HG02973 (cell line): Measurements from ENCODE around the gene CEMIP2.

Experiments used
- ATAC-seq: cut with Tn5 transposase; IDR thresholded peaks from one replicate; pipeline ENCODE4 v1.9.1; 2021; ENCODE audit warnings: moderate library complexity; ENCODE audit not compliant: unreplicated experiment

The CEMIP2 gene

DNA sequence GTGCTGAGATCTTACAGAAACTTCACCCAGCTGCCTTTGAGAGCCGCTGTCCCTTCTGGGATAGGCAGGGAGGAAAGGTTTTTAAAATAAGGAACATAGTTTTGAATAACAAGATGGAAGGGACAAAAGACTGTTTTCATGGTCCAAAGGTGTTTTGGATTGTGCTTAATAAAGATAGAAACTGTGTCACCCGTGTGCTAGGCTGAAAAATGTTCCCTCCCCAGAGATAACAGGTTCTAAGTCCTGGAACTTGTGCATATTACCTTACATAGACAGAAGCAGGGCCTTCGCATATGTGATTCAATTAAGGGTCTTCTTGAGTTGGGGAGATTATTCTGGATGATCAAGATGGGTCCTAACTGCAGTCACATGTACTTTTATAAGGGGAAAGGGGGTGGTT lies 1.9 kb upstream of the CEMIP2 start:
- no peak for ATAC-seq

DNA sequence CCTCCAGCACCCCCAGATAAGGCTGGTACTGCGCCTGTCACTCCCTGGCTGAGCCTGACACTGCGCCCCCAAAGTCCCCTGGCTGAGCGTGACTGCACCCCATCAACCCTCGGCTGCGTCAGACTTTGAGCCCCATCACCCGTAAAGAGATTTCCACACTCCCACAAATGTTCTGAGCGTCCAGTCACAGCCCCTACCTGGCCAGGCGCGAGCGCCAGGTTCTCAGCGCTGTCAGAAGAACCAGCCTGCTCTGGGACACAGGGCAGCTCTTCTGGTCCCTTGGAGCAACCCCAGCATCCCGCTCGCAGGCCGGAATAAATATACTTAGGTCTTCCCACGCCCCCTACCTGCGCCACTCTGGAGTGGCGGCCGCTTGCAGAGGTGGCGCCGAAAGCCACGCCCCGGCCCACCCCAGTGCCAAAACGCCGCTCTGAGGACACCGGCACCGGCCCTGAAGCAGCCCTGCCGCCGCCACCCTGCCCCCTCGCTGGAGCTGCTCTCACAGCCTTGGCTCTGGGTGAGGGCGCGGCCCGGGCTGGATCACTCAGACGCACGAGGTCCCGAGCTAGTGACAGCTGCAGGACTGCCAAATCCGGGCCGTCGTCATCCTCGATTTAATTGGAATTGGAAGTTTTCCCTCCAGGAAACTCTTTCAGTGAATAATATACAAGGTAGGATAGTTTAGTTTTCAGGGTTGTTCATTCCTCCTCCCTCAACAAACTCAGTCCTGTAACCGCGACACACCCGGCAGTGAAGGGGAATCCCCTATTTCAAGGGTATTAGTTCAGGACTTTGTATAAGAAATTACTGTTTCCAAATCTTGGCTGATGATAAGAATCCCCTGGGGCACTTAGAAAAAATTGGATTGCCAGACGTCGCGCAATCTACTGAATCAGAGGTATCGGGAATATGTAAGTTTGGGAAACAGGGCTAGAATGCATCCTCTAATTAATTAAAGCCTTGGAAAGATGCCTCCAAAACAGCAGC lies 1.2 kb upstream of the CEMIP2 start:
- ATAC-seq = peak; percentile 30

- ATAC-seq = no peak
Measured at GRCh38 chr9:71767776-71768321, 464 bp downstream of the CEMIP2 start.

GRCh38 chr9:71767163-71767775 lies 1.0 kb downstream of the CEMIP2 start:
- ATAC-seq = no peak

DNA sequence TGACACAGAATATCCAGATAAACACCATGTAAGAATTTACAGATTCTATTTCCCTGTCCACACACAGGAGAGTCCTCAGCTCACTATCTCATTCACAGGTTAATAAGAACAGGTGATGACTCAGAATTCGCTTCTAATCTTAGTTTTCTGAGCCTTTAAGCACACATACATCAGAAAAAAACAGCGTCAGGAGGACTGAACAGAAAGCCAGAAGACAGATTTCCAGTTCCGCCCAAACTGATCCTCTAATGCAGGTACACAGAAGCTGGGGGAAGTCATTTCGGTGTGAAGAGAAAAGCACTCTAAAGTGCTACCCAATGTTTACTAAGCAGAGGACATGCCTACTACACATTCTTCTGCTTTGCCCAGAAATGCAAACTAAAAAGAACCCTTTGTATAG lies 1.6 kb downstream of the CEMIP2 start:
- ATAC-seq = no peak

- no peak for ATAC-seq
Measured at GRCh38 chr9:71765693-71766092, 2.6 kb downstream of the CEMIP2 start.

DNA sequence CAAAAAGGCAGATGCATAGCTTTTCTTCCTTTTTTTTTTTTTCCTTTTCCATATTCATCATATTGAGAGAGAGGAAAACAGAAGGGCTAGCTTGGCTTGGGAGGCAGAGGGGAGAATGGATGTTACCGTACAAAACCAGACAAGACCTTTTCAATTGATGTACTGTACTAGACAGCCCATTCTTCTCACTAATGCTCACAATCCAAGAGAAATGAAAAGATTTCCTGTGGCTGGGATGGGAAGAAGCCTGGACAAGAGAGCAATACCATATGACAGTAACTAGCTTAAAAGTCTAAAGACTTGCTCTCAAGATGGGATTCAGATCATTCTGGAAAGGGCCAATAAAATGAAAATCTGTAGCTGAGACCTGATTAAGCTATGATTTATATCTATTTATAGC lies 3.4 kb downstream of the CEMIP2 start:
- ATAC-seq = no peak

DNA sequence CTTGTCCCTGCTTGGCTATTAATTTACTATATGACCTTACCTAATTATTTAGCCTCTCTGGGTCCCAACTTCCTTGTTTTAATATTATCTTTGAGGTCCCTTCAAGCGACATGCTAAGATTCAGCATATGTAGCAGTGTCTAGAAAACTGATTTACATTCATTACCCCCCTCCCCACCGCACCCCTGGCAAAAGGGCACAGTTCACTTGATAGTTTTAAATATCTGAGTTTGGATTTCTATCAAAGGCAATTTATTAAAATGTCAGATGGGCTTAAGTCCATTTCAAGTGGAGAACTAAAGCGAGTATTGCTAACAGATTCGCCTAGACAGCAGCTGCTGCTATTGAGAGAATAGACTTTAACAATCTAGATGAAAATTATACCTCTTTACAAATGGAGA lies 3.9 kb downstream of the CEMIP2 start:
- no peak for ATAC-seq

GRCh38 chr9:71763832-71764231 lies 4.5 kb downstream of the CEMIP2 start:
- no peak for ATAC-seq

DNA sequence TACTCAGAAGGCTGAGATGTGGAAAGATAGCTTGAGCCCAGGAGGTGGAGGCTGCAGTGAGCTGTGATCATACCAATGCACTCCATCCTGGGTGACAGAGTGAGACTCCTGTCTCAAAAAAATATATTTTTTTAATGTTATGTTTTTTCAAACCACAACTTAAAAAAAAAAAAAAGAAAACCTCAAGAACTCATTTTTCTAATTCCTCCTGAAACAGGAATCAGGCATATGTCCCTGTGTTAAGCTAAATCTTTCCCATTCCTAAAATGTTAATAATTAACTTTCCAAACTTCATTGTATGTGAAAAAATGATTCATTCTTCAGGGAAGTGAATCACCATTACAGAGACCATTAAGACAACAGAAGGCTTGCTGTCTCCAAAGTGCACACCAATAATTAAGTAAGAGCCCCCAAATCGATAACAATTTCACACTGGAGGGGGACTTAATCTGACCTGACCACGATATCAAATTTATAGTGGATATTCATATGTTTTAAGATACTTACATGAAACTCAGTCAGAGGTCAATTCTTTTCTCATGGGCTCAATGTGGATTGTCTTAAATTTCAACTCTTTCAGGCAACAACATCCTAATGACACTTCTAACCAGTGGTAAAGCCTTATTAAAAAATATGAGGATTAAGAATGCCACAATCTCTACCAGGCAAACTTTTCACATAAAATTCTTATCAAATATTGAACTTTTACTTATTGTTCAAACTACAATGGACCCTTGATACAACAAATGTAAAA lies 5.2 kb downstream of the CEMIP2 start:
- ATAC-seq = no peak

DNA sequence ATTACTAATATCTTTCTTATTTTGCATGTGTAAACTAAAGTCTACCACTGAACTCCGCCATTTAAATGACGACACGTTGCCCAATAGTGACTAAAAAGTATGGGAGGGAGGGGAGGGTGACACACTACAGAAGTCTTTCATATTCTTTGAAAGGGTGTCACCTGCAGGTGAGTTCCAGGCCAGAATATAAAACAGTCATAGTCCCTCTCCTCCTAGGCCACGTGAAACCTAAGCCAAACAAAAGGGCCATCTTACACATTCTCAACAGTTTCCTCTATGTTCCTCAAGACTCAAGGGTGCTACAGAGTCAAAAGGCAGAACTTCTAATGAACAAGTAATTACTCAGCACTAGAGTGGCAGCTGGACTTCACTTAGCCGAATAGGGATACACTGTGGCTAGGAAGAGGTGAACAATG lies 6.4 kb downstream of the CEMIP2 start:
- ATAC-seq = no peak

DNA sequence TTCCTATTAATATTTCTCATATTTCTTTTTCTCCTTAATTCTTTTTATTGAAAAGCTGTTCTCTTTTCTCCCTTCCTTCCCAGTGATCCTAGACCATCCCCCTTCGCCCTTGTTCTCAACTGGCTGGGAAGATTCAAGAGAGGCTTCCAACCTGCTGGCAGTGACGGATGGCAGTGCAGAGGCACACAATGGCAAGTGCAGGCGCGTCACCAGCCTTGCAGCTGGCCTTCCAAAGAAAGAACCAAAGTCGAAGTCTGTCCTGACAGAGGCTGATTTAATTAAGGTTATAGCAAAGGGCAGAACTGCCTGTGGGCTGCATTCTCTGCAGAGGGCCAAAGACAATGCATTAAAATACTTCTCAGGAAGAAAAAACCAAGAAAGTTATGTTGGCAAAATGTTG lies 7.4 kb downstream of the CEMIP2 start:
- ATAC-seq = no peak

DNA sequence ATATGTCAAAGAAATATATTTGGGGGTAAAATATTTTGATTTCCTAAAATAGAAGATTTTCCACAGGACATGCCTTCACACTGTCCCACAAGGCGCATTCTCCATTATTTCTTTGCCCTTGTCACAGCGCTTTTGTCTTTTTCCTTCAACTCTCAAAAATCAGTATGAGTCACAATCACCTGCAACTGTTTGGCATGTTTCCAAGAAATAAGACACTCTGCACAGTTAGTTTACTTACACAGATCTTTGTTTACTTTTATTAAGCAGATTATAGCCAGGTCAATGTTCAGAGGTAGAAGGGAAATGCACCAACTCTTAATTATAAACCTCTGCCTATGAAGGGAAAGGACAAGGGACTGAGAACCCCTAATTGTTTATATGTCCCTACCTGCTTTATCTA lies 9.5 kb downstream of the CEMIP2 start:
- ATAC-seq = no peak

DNA sequence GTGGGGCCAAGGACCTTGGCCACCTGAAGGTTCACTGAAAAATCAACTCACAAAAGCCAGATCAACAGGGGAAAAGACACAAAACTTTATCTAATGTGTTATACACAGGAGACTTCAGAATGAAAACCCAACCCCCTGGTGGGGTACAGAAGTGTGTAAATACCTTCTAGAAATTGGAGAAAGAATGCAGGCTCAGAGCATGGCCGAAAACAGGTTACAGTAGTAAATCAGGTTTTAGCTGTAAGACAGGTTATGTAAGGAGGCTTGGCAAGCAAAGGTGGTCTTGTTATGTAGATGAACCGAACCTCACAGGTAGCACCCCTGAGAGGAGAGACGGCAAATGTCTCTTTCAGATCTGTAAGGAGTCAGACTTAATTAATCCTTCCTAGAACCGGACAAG lies 10.0 kb downstream of the CEMIP2 start:
- ATAC-seq = no peak

DNA sequence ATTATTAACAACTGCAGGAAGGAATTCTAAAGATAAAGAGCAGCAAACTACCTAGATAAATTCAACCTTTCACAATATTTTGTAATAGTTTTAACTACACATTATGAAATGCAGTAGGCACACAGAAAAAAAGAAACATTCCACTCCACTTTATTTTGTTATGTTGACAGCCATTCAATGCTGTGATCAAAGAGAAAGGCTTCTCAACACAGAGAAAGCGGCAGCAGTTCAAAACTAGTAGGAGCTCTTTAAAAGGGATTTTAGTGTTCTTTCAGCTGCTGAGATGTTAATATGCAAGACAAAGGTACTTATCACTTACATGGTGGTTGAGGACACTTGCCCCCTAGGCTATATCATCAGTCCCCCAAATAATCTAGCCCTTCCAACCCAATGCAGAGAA lies 11.6 kb downstream of the CEMIP2 start:
- no peak for ATAC-seq

DNA sequence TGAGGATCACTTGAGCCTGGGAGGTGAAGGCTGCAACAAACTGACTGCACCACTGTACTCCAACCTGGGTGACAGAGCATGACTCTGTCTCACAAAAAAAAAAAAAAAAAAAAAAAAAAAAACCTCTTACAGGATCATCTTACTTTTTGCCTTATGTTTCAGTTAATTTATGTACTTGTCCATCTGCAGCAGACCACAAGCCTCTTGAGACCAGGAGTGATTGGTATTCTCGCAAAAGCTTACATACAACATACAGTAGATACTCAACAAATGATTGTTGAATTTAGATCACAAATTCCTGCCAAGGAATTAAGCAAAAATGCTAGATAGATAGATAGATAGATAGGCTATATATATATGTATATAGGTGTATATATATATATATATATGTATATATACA lies 12.4 kb downstream of the CEMIP2 start:
- ATAC-seq = no peak

GRCh38 chr9:71755230-71755629 lies 13.1 kb downstream of the CEMIP2 start:
- no peak for ATAC-seq

GRCh38 chr9:71754151-71754550 lies 14.2 kb downstream of the CEMIP2 start:
- no peak for ATAC-seq

- ATAC-seq = no peak
Measured at GRCh38 chr9:71752928-71753327, 15.4 kb downstream of the CEMIP2 start.

- no peak for ATAC-seq
Measured at GRCh38 chr9:71752352-71752751, 16.0 kb downstream of the CEMIP2 start.

DNA sequence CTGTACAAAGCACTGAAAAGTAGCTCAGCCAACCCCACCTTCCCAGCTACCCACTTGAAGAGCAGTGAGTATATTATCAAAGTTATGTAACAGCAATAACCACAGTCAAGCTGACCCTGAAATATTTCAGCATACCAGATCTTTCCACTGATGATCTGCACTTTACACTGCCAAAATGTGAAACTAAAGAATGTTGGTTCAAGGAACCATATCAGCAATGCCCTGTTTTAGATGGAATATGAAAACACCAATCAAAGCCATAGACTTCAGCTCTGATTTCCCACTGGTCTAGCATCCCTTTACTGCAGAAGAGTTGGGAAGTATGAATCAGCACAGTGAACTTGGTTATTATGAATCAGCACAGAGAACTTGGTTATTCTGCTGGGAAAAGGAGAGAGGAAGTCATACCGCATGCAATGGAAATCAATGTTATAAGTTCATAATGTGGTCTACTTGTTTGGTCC lies 20.0 kb downstream of the CEMIP2 start:
- no peak for ATAC-seq
